IMR-90 (cell line): Measurements from ENCODE around the gene AP3S1.
"Not testable (repeated sequence)": the region's sequence is repeated elsewhere in the genome, so short reads cannot be mapped to it uniquely, and the experiment has no call there.

ENCODE experiments used
- BHLHE40 ChIP-seq: fragments of 150-350 bp; IDR thresholded peaks from 2 replicates; pipeline ENCODE4 v1.6.1; 2016; ENCODE audit warnings: mild to moderate bottlenecking, low read depth, low read length
- ELK1 ChIP-seq: fragments of 150-350 bp; IDR thresholded peaks from 2 replicates; pipeline ENCODE4 v1.6.1; 2016; ENCODE audit warnings: low read depth, mild to moderate bottlenecking, low read length, moderate library complexity, borderline replicate concordance
- MAFK ChIP-seq: IDR thresholded peaks from 2 replicates; pipeline ENCODE4 v1.6.1; 2012; ENCODE audit warnings: low read depth, low read length, improper control_type of control experiment
- POLR2A ChIP-seq: IDR thresholded peaks from 2 replicates; pipeline ENCODE4 v1.6.1; 2012; ENCODE audit warnings: mild to moderate bottlenecking, low read depth, low read length
- RAD21 ChIP-seq: IDR thresholded peaks from 2 replicates; pipeline ENCODE4 v1.6.1; 2012; ENCODE audit warnings: low read length, improper control_type of control experiment
- RFX5 ChIP-seq: IDR thresholded peaks from 2 replicates; pipeline ENCODE4 v1.8.0; 2012; ENCODE audit warnings: low read depth, mild to moderate bottlenecking, low read length, moderate library complexity
- SMC3 ChIP-seq: fragments of 150-350 bp; IDR thresholded peaks from 2 replicates; pipeline ENCODE4 v1.6.1; 2016; ENCODE audit warnings: low read depth, mild to moderate bottlenecking, antibody characterized with exemption, low read length, moderate library complexity
- USF2 ChIP-seq: fragments of 150-350 bp; IDR thresholded peaks from 2 replicates; pipeline ENCODE4 v1.6.1; 2017; ENCODE audit warnings: mild to moderate bottlenecking, antibody characterized with exemption, low read length, low read depth
- TF ChIP-seq, protein P1 (sequence below): conservative IDR thresholded peaks from 2 replicates; pipeline ENCODE4 v1.5.1; 2012; ENCODE audit warnings: mild to moderate bottlenecking, low read depth, low read length, improper control_type of control experiment

GRCh38 chr5:115913623-115914400, 72.1 kb downstream of the AP3S1 start:
- TF ChIP-seq, protein P1, sequence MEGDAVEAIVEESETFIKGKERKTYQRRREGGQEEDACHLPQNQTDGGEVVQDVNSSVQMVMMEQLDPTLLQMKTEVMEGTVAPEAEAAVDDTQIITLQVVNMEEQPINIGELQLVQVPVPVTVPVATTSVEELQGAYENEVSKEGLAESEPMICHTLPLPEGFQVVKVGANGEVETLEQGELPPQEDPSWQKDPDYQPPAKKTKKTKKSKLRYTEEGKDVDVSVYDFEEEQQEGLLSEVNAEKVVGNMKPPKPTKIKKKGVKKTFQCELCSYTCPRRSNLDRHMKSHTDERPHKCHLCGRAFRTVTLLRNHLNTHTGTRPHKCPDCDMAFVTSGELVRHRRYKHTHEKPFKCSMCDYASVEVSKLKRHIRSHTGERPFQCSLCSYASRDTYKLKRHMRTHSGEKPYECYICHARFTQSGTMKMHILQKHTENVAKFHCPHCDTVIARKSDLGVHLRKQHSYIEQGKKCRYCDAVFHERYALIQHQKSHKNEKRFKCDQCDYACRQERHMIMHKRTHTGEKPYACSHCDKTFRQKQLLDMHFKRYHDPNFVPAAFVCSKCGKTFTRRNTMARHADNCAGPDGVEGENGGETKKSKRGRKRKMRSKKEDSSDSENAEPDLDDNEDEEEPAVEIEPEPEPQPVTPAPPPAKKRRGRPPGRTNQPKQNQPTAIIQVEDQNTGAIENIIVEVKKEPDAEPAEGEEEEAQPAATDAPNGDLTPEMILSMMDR: not testable (repeated sequence)
- not testable (repeated sequence) for TF ChIP-seq POLR2A, ELK1, RFX5, USF2, RAD21, MAFK, SMC3, BHLHE40
